HepG2 (cell line): ENCODE results near the gene ADAM10. TPM values are rescaled to one million over a fixed set of nuclear protein-coding genes. Genes with fewer than 3 reads are reported as not detected.

ENCODE experiments used
- ATAC-seq: fragments of 200-7000 bp; cut with Tn5 transposase; 3 replicates; pipeline ENCODE4 v1.9.1; 2020; ENCODE audit warnings: mild to moderate bottlenecking, moderate library complexity
- BruUV-seq: library from RNA; stranded (reverse); fragments of 400-500 nt; replicated peaks from 2 replicates; lab custom pipeline; 2021; lab: Mats Ljungman, UMichigan
- CTCF ChIA-PET: fragments of 300-600 bp; formaldehyde crosslinking; extraction: SDS; loops from one replicate; lab custom pipeline; 2021; ENCODE audit warnings: low total read pairs, inconsistent platforms, low intra/inter-chr PET ratio; lab: Yijun Ruan, JAX
- POLR2A ChIA-PET: fragments of 350-600 bp; sonication (Branson Sonifier 250); formaldehyde crosslinking; loops from one replicate; lab custom pipeline; 2020; ENCODE audit warnings: antibody characterized with exemption, inconsistent platforms; lab: Yijun Ruan, JAX
- DNase-seq: peaks from one replicate; pipeline ENCODE4 v3.0.0-alpha.2; 2015; ENCODE audit warnings: low spot score
- FAIRE-seq: peaks from 3 replicates; lab custom pipeline; 2011; peaks lifted over from hg19 to GRCh38; lab: Jason Lieb, UNC
- H2AFZ ChIP-seq: one replicate; pipeline ENCODE4 v1.6.1; 2011; ENCODE audit warnings: low read length, inconsistent platforms
- H3K27ac ChIP-seq: fragments of 300-600 bp; 3 replicates; pipeline ENCODE4 v1.8.0; 2011; ENCODE audit warnings: mixed run types, mild to moderate bottlenecking, mixed read lengths, low read length, inconsistent platforms; ENCODE audit not compliant: insufficient read depth; ENCODE audit errors: extremely low read length
- H3K27me3 ChIP-seq, 2 experiments: fragments of 200-600 bp in 1 of 2; 2 replicates in 1 of 2; 3 replicates in 1 of 2; pipeline versions ENCODE4 v1.6.0 to v1.8.0; 2011; ENCODE audit warnings: low read length in 2 of 2, mild to moderate bottlenecking in 2 of 2, moderate library complexity in 2 of 2, inconsistent platforms in 1 of 2; ENCODE audit not compliant: insufficient read depth in 2 of 2, control insufficient read depth in 1 of 2
- H3K36me3 ChIP-seq, 2 experiments: fragments of 200-600 bp in 1 of 2; replicated peaks in 1 of 2; 2 replicates in 1 of 2; 3 replicates in 1 of 2; pipeline versions ENCODE4 v1.5.1 to v1.8.0; 2011; ENCODE audit warnings: low read length in 2 of 2, inconsistent platforms in 1 of 2; ENCODE audit not compliant: insufficient read depth in 2 of 2, control insufficient read depth in 1 of 2
- H3K4me1 ChIP-seq: 2 replicates; pipeline ENCODE4 v1.5.1; 2012; ENCODE audit warnings: low read length, inconsistent platforms; ENCODE audit not compliant: insufficient read depth
- H3K4me2 ChIP-seq: 2 replicates; pipeline ENCODE4 v1.6.0; 2011; ENCODE audit warnings: low read depth, low read length, inconsistent platforms
- H3K4me3 ChIP-seq, 3 experiments: fragments of 200-600 bp in 1 of 3; sonication (generic), shearing (Covaris generic) in 1 of 3; replicated peaks in 1 of 3; 2 replicates each; pipeline ENCODE4 v1.5.1; 2011 to 2016; ENCODE audit warnings: low read length in 3 of 3, inconsistent platforms in 2 of 3, low read depth in 2 of 3, mild to moderate bottlenecking in 2 of 3, control low read depth in 1 of 3, mixed read lengths in 1 of 3; ENCODE audit not compliant: insufficient read depth in 1 of 3
- H3K79me2 ChIP-seq: one replicate; pipeline ENCODE4 v1.6.1; 2011; ENCODE audit warnings: low read length, inconsistent platforms; ENCODE audit not compliant: insufficient read depth
- H3K9ac ChIP-seq: 2 replicates; pipeline ENCODE4 v1.6.0; 2011; ENCODE audit warnings: mild to moderate bottlenecking, low read depth, low read length, inconsistent platforms; ENCODE audit not compliant: insufficient read depth
- H3K9me3 ChIP-seq: 2 replicates; pipeline ENCODE4 v1.5.1; 2012; ENCODE audit warnings: mild to moderate bottlenecking, low read length
- H4K20me1 ChIP-seq: 2 replicates; pipeline ENCODE4 v1.6.0; 2011; ENCODE audit warnings: inconsistent platforms, mild to moderate bottlenecking, low read length, moderate library complexity; ENCODE audit not compliant: insufficient read depth
- CENPBD1 ChIP-seq: sonication (generic); formaldehyde crosslinking; IDR thresholded peaks from 2 replicates; pipeline ENCODE4 v1.8.0; 2022; ENCODE audit warnings: missing genetic modification reagents, low read depth, mild to moderate bottlenecking, borderline replicate concordance
- DDIT3 ChIP-seq: sonication (generic); formaldehyde crosslinking; IDR thresholded peaks from 2 replicates; pipeline ENCODE4 v1.4.0; 2020; ENCODE audit warnings: mild to moderate bottlenecking, missing genetic modification reagents
- GFI1 ChIP-seq: sonication (generic); formaldehyde crosslinking; IDR thresholded peaks from 2 replicates; pipeline ENCODE4 v1.5.0; 2020; ENCODE audit warnings: missing genetic modification reagents, mild to moderate bottlenecking, borderline replicate concordance
- ZFP82 ChIP-seq: sonication (generic); formaldehyde crosslinking; IDR thresholded peaks from 2 replicates; pipeline ENCODE4 v1.5.1; 2020; ENCODE audit warnings: mild to moderate bottlenecking, missing genetic modification reagents, borderline replicate concordance
- ZFX ChIP-seq: sonication (generic); formaldehyde crosslinking; IDR thresholded peaks from 2 replicates; pipeline ENCODE4 v1.4.0; 2020; ENCODE audit warnings: mild to moderate bottlenecking, low read depth, missing genetic modification reagents, moderate library complexity
- ZNF263 ChIP-seq: sonication (generic); formaldehyde crosslinking; IDR thresholded peaks from 2 replicates; pipeline ENCODE4 v1.4.0; 2020; ENCODE audit warnings: missing genetic modification reagents
- ZNF280B ChIP-seq: sonication (generic); formaldehyde crosslinking; IDR thresholded peaks from 2 replicates; pipeline ENCODE4 v1.5.0; 2020; ENCODE audit warnings: missing genetic modification reagents, mild to moderate bottlenecking, borderline replicate concordance
- ZNF503 ChIP-seq: sonication (generic); formaldehyde crosslinking; IDR thresholded peaks from 2 replicates; pipeline ENCODE4 v1.4.0; 2020; ENCODE audit warnings: missing genetic modification reagents
- ZNF672 ChIP-seq: sonication (generic); formaldehyde crosslinking; IDR thresholded peaks from 2 replicates; pipeline ENCODE4 v1.8.1; 2022; ENCODE audit warnings: missing genetic modification reagents
- ZXDC ChIP-seq: sonication (generic); formaldehyde crosslinking; IDR thresholded peaks from 2 replicates; pipeline ENCODE4 v1.5.0; 2020; ENCODE audit warnings: mild to moderate bottlenecking, missing genetic modification reagents
- WGBS: methylation state at CpG from one replicate; pipeline ENCODE4 v1.1.6; 2017; ENCODE audit warnings: low lambda C conversion rate; 5-methylcytosine and 5-hydroxymethylcytosine counted together
- in situ Hi-C: cut with HindIII; loops from 2 replicates; pipeline ENCODE4 v1.10.0; 2017; ENCODE audit warnings: low pct_unique_long_range_greater_than_20kb; ENCODE audit not compliant: extremely low pct_ligation_motif_present
- intact Hi-C: fragments of 100-400 bp; cut with micrococcal nuclease; formaldehyde crosslinking; loops from one replicate; pipeline ENCODE4 v1.10.0; 2022; ENCODE audit not compliant: unreplicated experiment
- polyA plus RNA-seq, 8 experiments: library from polyadenylated mRNA; depleted of rRNA in 3 of 8; stranded (reverse) in 7 of 8; unstranded in 1 of 8; fragments of >200 nt; fragmentation: Illumina TruSeq in 4 of 8; extraction: Trizol in 4 of 8; gene quantifications; 2 replicates each; pipeline versions ENCODE4 v1.2.1 to v1.2.3, GENCODE V29; 2011 to 2016; ENCODE audit warnings: low read depth in 4 of 8, missing spikeins in 1 of 8, mixed read lengths in 1 of 8; ENCODE audit not compliant: insufficient read depth in 1 of 8
- total RNA-seq, 5 experiments: library from RNA; depleted of rRNA; stranded (reverse); fragments of >200 nt; fragmentation: Illumina TruSeq; extraction: Trizol; gene quantifications; 2 replicates each; pipeline ENCODE4 v1.2.3, GENCODE V29; 2016; ENCODE audit warnings: low read depth in 1 of 5

Gene ADAM10
- total and polyA plus RNA-seq, 2 of the 13 experiments (the other 11 are each of a cell fraction or from before 2014, with no cell fraction given), result 92.7 to 125 TPM

GRCh38 chr15:58558777-58559176, 190.7 kb downstream of the ADAM10 start:
- WGBS, result 93% methylated on average over 1 of the region's 1 CpG
- Histone ChIP-seq H3K4me1 (peaks cover 15% of the 10 kb centered on the region), H3K79me2 (no peaks in the 10 kb centered on the region), H3K36me3 (no peaks in the 10 kb centered on the region; a peak in 1 of 5 replicates), H2AFZ (no peak overlapping the region), H3K4me3 (no peak overlapping the region), H3K9ac (no peak overlapping the region), H3K9me3 (no peaks in the 10 kb centered on the region), H3K27me3 (no peaks in the 10 kb centered on the region), H3K27ac (no peak overlapping the region), H3K4me2 (no peak overlapping the region), H4K20me1 (no peaks in the 10 kb centered on the region)
- no peak for DNase-seq
- in situ Hi-C loops (no loop called here), intact Hi-C loops (no loop called here)
- POLR2A ChIA-PET, result no interaction called here
- TF ChIP-seq ZNF263 (CRISPR knock-in tag), result no peak
- no peak for TF ChIP-seq ZNF672 (CRISPR knock-in tag)
- TF ChIP-seq ZFX (CRISPR knock-in tag), result no peak
- TF ChIP-seq DDIT3 (CRISPR knock-in tag), result no peak
- no peak for TF ChIP-seq ZXDC (CRISPR knock-in tag)
- no peak for TF ChIP-seq CENPBD1 (CRISPR knock-in tag)
- TF ChIP-seq ZNF503, result no peak
- TF ChIP-seq ZNF280B (CRISPR knock-in tag), result no peak
- TF ChIP-seq ZFP82 (CRISPR knock-in tag), result no peak
- no peak for TF ChIP-seq GFI1
- ATAC-seq, result no peak
- CTCF ChIA-PET, result no interaction called here
- no peak for FAIRE-seq
- no TSS peak for BruUV-seq
